ENCODE results near the gene SNW1.

DNA sequence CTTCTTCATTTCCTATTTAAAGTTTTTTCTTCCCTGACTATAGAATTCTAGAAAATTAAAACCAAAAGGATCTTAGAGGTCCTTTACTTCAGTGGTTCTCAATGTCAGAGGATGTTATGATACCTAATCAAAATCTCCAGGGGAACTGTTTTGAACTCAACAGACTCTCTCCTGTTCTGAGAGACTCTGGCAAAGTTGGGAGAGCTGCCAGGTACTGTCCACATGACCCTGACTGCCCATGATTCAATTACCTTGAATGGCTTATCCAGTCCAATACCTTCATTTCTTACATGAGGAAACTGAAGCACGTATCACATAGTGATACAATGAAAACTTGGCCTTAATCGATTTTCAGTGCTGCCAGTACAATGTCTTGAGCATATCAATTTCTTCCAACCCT lies 69.7 kb downstream of the SNW1 start:
- no peak for TF ChIP-seq POLR2A (IDR thresholded peaks at IDR 0.05)
- TF ChIP-seq, protein P1, sequence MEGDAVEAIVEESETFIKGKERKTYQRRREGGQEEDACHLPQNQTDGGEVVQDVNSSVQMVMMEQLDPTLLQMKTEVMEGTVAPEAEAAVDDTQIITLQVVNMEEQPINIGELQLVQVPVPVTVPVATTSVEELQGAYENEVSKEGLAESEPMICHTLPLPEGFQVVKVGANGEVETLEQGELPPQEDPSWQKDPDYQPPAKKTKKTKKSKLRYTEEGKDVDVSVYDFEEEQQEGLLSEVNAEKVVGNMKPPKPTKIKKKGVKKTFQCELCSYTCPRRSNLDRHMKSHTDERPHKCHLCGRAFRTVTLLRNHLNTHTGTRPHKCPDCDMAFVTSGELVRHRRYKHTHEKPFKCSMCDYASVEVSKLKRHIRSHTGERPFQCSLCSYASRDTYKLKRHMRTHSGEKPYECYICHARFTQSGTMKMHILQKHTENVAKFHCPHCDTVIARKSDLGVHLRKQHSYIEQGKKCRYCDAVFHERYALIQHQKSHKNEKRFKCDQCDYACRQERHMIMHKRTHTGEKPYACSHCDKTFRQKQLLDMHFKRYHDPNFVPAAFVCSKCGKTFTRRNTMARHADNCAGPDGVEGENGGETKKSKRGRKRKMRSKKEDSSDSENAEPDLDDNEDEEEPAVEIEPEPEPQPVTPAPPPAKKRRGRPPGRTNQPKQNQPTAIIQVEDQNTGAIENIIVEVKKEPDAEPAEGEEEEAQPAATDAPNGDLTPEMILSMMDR (IDR thresholded peaks at IDR 0.05): no peak
